Left ventricle myocardium inferior (tissue), 1 donor: Measurements from ENCODE around the gene CPSF3. TPM values are rescaled to one million over a fixed set of nuclear protein-coding genes. Genes with fewer than 3 reads are reported as not detected.

Source experiments
- DNase-seq: peaks from one replicate; pipeline ENCODE4 v3.0.0-alpha.2; 2020
- H3K27ac ChIP-seq: fragments of 200-600 bp; replicated peaks from 2 replicates; pipeline ENCODE4 v1.8.0; 2021
- H3K27me3 ChIP-seq: fragments of 200-600 bp; 2 replicates; pipeline ENCODE4 v1.8.0; 2021; ENCODE audit warnings: low read depth
- H3K36me3 ChIP-seq: fragments of 200-600 bp; 2 replicates; pipeline ENCODE4 v1.8.0; 2021
- H3K4me1 ChIP-seq: fragments of 200-600 bp; 2 replicates; pipeline ENCODE4 v1.8.0; 2021
- H3K4me3 ChIP-seq: fragments of 200-600 bp; 2 replicates; pipeline ENCODE4 v1.8.0; 2021; ENCODE audit warnings: mild to moderate bottlenecking, moderate library complexity
- H3K9me3 ChIP-seq: fragments of 200-600 bp; replicated peaks from 2 replicates; pipeline ENCODE4 v1.8.0; 2021
- intact Hi-C: fragments of 100-400 bp; cut with micrococcal nuclease; formaldehyde crosslinking; loops from one replicate; pipeline ENCODE4 v1.11.0; 2022
- total RNA-seq: library from RNA; stranded (reverse); fragmentation: NEBNext Ultra II Directional; extraction: Animal tissue kit (Norgen Biotek cat#: 25700); gene quantifications from one replicate; pipeline ENCODE4 v1.2.1, GENCODE V29; 2021
- TF ChIP-seq, protein P1 (sequence below): fragments of 200-600 bp; IDR thresholded peaks from 2 replicates; pipeline ENCODE4 v1.8.0; 2021; ENCODE audit warnings: antibody characterized with exemption, mild to moderate bottlenecking, borderline replicate concordance
- donor health status: DM: no; HTN: yes; CAD: no; lungs with severe emphysema.

CPSF3 gene
- total RNA-seq, 1 donor from 2014 or later = 15.6 TPM

DNA sequence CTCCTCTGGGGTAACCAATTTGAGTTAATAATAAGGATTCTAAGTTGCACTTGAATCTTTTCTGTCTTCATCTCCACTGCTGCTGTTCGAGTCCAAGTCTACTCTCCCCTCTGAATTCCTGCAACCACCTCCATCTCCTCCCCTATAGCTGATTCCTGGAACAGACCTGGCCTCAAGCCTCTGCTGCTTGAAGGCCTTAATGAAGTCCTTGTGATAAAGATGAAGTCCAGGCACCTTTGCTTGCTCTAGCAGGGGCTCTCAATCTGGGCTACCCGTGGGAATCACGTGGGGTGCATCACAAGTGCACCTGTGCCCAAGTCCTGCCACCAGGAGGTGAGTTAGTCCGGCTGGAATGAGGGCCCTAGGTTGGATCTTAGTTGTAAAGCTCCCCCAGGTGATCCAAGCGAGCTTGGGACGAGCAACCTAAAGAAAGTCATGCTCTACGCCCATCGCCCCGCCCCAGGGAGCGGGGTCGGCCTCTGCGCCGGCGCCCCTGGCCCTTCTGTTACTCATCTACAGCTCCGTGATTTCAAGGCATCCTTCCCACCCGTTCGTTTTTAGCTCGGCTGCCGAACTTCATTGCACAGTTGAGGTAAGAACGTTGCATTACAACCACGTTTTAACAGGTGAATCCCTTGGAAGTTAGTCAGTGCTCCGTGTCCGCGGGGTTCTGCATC, 50.0 kb downstream of the CPSF3 start:
- no peaks in the 10 kb centered on the region for H3K9me3 ChIP-seq
- intact Hi-C loops = no loop called here
- no peak for DNase-seq
- H3K4me1 ChIP-seq = peaks cover 49% of the 10 kb centered on the region
- TF ChIP-seq, protein P1, sequence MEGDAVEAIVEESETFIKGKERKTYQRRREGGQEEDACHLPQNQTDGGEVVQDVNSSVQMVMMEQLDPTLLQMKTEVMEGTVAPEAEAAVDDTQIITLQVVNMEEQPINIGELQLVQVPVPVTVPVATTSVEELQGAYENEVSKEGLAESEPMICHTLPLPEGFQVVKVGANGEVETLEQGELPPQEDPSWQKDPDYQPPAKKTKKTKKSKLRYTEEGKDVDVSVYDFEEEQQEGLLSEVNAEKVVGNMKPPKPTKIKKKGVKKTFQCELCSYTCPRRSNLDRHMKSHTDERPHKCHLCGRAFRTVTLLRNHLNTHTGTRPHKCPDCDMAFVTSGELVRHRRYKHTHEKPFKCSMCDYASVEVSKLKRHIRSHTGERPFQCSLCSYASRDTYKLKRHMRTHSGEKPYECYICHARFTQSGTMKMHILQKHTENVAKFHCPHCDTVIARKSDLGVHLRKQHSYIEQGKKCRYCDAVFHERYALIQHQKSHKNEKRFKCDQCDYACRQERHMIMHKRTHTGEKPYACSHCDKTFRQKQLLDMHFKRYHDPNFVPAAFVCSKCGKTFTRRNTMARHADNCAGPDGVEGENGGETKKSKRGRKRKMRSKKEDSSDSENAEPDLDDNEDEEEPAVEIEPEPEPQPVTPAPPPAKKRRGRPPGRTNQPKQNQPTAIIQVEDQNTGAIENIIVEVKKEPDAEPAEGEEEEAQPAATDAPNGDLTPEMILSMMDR = no peak
- no peaks in the 10 kb centered on the region for H3K27me3 ChIP-seq
- H3K4me3 ChIP-seq = peak overlapping the region; percentile 86
- H3K27ac ChIP-seq = peak overlapping the region; percentile 91
- peaks cover 9% of the 10 kb centered on the region for H3K36me3 ChIP-seq

GRCh38 chr2:9473985-9474360, 50.5 kb downstream of the CPSF3 start:
- Histone ChIP-seq H3K27me3 (no peaks in the 10 kb centered on the region), H3K27ac (peak overlapping the region; percentile 91), H3K4me1 (peaks cover 49% of the 10 kb centered on the region), H3K9me3 (no peaks in the 10 kb centered on the region), H3K4me3 (peak overlapping the region; percentile 86), H3K36me3 (peaks cover 15% of the 10 kb centered on the region)
- TF ChIP-seq, protein P1 = no peak
- intact Hi-C loops = no loop called here
- peak; percentile 49 for DNase-seq

GRCh38 chr2:9474361-9475057, 51.1 kb downstream of the CPSF3 start, which contains the start of gene IAH1:
Gene IAH1, plus strand, starts transcription at chr2:9474551. Its CDS starts 16 bp downstream, at chr2:9474567.
- intact Hi-C loops = no loop called here
- TF ChIP-seq, protein P1 = no peak

GRCh38 chr2:9477914-9478313, 54.5 kb downstream of the CPSF3 start:
- Histone ChIP-seq H3K36me3 (peaks cover 45% of the 10 kb centered on the region), H3K4me3 (no peak overlapping the region), H3K4me1 (peaks cover 49% of the 10 kb centered on the region), H3K9me3 (no peaks in the 10 kb centered on the region), H3K27me3 (no peaks in the 10 kb centered on the region), H3K27ac (no peak overlapping the region)
- intact Hi-C loops = no loop called here
- no peak for DNase-seq
- TF ChIP-seq, protein P1 = no peak

More at GRCh38 chr2:9474361-9475057, 51.1 kb downstream of the CPSF3 start, which contains the start of gene IAH1:
- H3K27me3 ChIP-seq = no peaks in the 10 kb centered on the region
- H3K36me3 ChIP-seq = peaks cover 20% of the 10 kb centered on the region
- H3K9me3 ChIP-seq = no peaks in the 10 kb centered on the region
- peaks cover 49% of the 10 kb centered on the region for H3K4me1 ChIP-seq
- H3K4me3 ChIP-seq = peak within 1 kb of the TSS; percentile 86
- DNase-seq = peak; percentile 73
- H3K27ac ChIP-seq = peak within 1 kb of the TSS; percentile 91

DNA sequence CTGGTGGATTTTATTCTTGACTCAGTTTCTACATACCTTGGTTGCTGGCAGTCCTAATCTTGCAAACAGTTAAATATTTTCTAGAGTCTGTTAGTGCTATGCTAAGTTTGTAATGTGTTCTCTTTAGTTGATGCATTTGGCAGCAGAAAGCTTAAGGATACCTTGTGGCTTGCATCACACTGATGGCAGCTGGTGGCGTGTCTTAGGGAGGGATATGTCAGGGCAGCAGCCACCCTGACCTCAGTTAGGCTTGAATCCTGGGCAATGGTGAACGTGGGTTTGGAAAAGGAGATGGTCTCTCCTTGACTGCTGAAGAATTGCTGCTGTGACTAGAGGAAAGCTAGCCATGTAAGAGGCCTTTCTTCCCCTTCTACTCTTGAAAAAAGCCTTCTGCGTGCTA, 55.1 kb downstream of the CPSF3 start:
- no peak for DNase-seq
- Histone ChIP-seq H3K4me1 (peaks cover 47% of the 10 kb centered on the region), H3K9me3 (no peaks in the 10 kb centered on the region), H3K27me3 (no peaks in the 10 kb centered on the region), H3K36me3 (peaks cover 51% of the 10 kb centered on the region), H3K27ac (no peak overlapping the region), H3K4me3 (no peak overlapping the region)
- intact Hi-C loops = no loop called here
- TF ChIP-seq, protein P1 = no peak
